Measurements from ENCODE around the gene GMNC.

GMNC gene

DNA sequence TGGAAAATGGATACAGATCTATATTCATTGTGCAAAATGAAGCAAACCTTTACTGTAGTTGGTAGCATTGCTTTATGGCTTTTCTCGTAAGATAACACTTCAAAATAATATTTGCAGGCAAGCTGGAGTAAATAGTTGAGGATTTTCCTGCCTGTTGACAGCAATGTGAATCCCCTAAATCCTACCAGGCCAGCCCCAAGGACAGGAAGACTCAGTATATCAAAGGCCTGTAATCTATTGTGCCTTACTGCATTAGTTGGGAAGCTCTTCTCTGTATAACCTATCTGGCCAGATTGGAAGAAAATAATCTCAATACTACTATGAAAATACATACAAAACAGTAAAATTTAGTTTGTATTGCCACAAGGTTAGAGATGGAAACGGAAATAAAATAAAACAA lies 4.6 kb upstream of the GMNC start:
- H3K9me2 ChIP-seq (ENCODE audit: low read depth, low read length) = no peaks in the 10 kb centered on the region
- H3K36me3 ChIP-seq (ENCODE audit: insufficient read depth, low read length) = no peaks in the 10 kb centered on the region
- H3K27ac ChIP-seq (ENCODE audit: low read depth, low read length, poor library complexity, severe bottlenecking) = no peak overlapping the region
- H3K79me2 ChIP-seq (ENCODE audit: insufficient read depth, low read length) = no peaks in the 10 kb centered on the region
- no peaks in the 10 kb centered on the region for H3F3A ChIP-seq (ENCODE audit: insufficient read depth, low read length)
- H3K9ac ChIP-seq (ENCODE audit: low read length) = no peak overlapping the region
- no peaks in the 10 kb centered on the region for H3K27me3 ChIP-seq (ENCODE audit: insufficient read depth, low read length)
- no peaks in the 10 kb centered on the region for H4K20me1 ChIP-seq (ENCODE audit: insufficient read depth, low read length)
- H3K4me3 ChIP-seq (ENCODE audit: low read depth, low read length, poor library complexity, severe bottlenecking) = no peak overlapping the region
- no peak overlapping the region for H3K4me2 ChIP-seq (ENCODE audit: low read length)
- TF ChIP-seq EZH2 (IDR thresholded peaks at IDR 0.05; ENCODE audit: borderline replicate concordance, low read length) = no peak
- H2AFZ ChIP-seq (ENCODE audit: low read length) = no peak overlapping the region
- H3K9me3 ChIP-seq (ENCODE audit: low read length) = no peaks in the 10 kb centered on the region
- no peaks in the 10 kb centered on the region for H3K4me1 ChIP-seq (ENCODE audit: insufficient read depth, low read length, severe bottlenecking)

GRCh38 chr3:190865828-190866227 lies 3.3 kb upstream of the GMNC start:
- Histone ChIP-seq H3F3A (ENCODE audit: insufficient read depth, low read length) (no peaks in the 10 kb centered on the region), H3K4me2 (ENCODE audit: low read length) (no peak overlapping the region), H3K4me3 (ENCODE audit: low read depth, low read length, poor library complexity, severe bottlenecking) (no peak overlapping the region), H2AFZ (ENCODE audit: low read length) (no peak overlapping the region), H3K79me2 (ENCODE audit: insufficient read depth, low read length) (no peaks in the 10 kb centered on the region), H3K9ac (ENCODE audit: low read length) (no peak overlapping the region), H3K9me2 (ENCODE audit: low read depth, low read length) (no peaks in the 10 kb centered on the region), H3K4me1 (ENCODE audit: insufficient read depth, low read length, severe bottlenecking) (no peaks in the 10 kb centered on the region), H3K36me3 (ENCODE audit: insufficient read depth, low read length) (no peaks in the 10 kb centered on the region), H3K27me3 (ENCODE audit: insufficient read depth, low read length) (no peaks in the 10 kb centered on the region), H3K27ac (ENCODE audit: low read depth, low read length, poor library complexity, severe bottlenecking) (no peak overlapping the region), H4K20me1 (ENCODE audit: insufficient read depth, low read length) (no peaks in the 10 kb centered on the region), H3K9me3 (ENCODE audit: low read length) (no peaks in the 10 kb centered on the region)
- no peak for TF ChIP-seq EZH2 (IDR thresholded peaks at IDR 0.05; ENCODE audit: borderline replicate concordance, low read length)
- TF ChIP-seq CTCF (IDR thresholded peaks at IDR 0.05; ENCODE audit: low read length) = peak; percentile 33; the same call in 1 of the 2 replicates

DNA sequence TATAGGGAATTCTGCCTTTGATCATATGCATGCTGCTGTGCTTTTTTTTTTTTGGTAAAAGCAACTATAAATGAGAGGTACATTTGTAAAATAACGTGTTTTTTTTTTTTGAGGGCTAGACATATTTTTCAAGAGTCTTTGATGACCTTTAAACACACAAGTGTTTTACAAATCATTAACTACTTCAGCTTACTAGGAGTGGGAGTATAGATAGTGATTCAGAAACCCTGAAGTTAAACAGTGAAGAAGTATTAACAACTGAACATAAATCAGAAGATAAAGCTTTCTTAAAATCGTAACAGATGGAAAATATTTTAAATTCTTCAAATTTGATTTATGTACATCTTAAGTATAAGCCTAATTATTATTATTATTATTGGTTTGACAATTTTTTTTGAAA lies 2.9 kb upstream of the GMNC start:
- no peaks in the 10 kb centered on the region for H3K36me3 ChIP-seq (ENCODE audit: insufficient read depth, low read length)
- no peaks in the 10 kb centered on the region for H4K20me1 ChIP-seq (ENCODE audit: insufficient read depth, low read length)
- H3K4me1 ChIP-seq (ENCODE audit: insufficient read depth, low read length, severe bottlenecking) = no peaks in the 10 kb centered on the region
- no peaks in the 10 kb centered on the region for H3K9me3 ChIP-seq (ENCODE audit: low read length)
- no peaks in the 10 kb centered on the region for H3F3A ChIP-seq (ENCODE audit: insufficient read depth, low read length)
- H3K27ac ChIP-seq (ENCODE audit: low read depth, low read length, poor library complexity, severe bottlenecking) = no peak overlapping the region
- H2AFZ ChIP-seq (ENCODE audit: low read length) = no peak overlapping the region
- TF ChIP-seq EZH2 (IDR thresholded peaks at IDR 0.05; ENCODE audit: borderline replicate concordance, low read length) (no peak), CTCF (IDR thresholded peaks at IDR 0.05; ENCODE audit: low read length) (no peak)
- H3K79me2 ChIP-seq (ENCODE audit: insufficient read depth, low read length) = no peaks in the 10 kb centered on the region
- no peak overlapping the region for H3K4me3 ChIP-seq (ENCODE audit: low read depth, low read length, poor library complexity, severe bottlenecking)
- H3K27me3 ChIP-seq (ENCODE audit: insufficient read depth, low read length) = no peaks in the 10 kb centered on the region
- H3K9ac ChIP-seq (ENCODE audit: low read length) = no peak overlapping the region
- H3K9me2 ChIP-seq (ENCODE audit: low read depth, low read length) = no peaks in the 10 kb centered on the region
- no peak overlapping the region for H3K4me2 ChIP-seq (ENCODE audit: low read length)

DNA sequence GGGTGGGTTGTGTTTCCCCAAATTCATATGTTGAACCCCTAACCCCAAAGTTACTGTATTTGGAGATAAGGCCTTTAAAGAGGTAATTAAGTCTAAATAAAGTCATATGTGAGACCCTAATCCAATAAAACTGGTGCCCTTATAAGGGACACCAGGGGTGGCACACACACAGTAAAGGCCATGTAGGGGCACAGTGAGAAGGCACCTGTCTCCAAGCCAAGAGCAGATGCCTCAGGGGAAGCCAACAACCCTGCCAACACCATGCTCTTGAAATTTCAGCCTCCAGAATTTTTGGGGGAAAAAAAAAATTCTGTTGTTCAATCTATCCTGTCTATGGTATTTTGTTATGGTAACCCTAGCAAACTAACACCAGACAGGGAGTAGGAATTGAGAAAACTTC lies 1.5 kb upstream of the GMNC start:
- no peak overlapping the region for H2AFZ ChIP-seq (ENCODE audit: low read length)
- H3K9me2 ChIP-seq (ENCODE audit: low read depth, low read length) = no peaks in the 10 kb centered on the region
- H3F3A ChIP-seq (ENCODE audit: insufficient read depth, low read length) = no peaks in the 10 kb centered on the region
- no peak overlapping the region for H3K4me3 ChIP-seq (ENCODE audit: low read depth, low read length, poor library complexity, severe bottlenecking)
- no peaks in the 10 kb centered on the region for H3K27me3 ChIP-seq (ENCODE audit: insufficient read depth, low read length)
- TF ChIP-seq CTCF (IDR thresholded peaks at IDR 0.05; ENCODE audit: low read length) = no peak
- no peak for TF ChIP-seq EZH2 (IDR thresholded peaks at IDR 0.05; ENCODE audit: borderline replicate concordance, low read length)
- no peaks in the 10 kb centered on the region for H4K20me1 ChIP-seq (ENCODE audit: insufficient read depth, low read length)
- no peak overlapping the region for H3K9ac ChIP-seq (ENCODE audit: low read length)
- no peak overlapping the region for H3K27ac ChIP-seq (ENCODE audit: low read depth, low read length, poor library complexity, severe bottlenecking)
- H3K4me1 ChIP-seq (ENCODE audit: insufficient read depth, low read length, severe bottlenecking) = no peaks in the 10 kb centered on the region
- H3K36me3 ChIP-seq (ENCODE audit: insufficient read depth, low read length) = no peaks in the 10 kb centered on the region
- H3K9me3 ChIP-seq (ENCODE audit: low read length) = no peaks in the 10 kb centered on the region
- no peak overlapping the region for H3K4me2 ChIP-seq (ENCODE audit: low read length)
- no peaks in the 10 kb centered on the region for H3K79me2 ChIP-seq (ENCODE audit: insufficient read depth, low read length)

Measured in OCI-LY1 (cell line).